ENCODE data around the gene ACO2.

Gene ACO2

DNA sequence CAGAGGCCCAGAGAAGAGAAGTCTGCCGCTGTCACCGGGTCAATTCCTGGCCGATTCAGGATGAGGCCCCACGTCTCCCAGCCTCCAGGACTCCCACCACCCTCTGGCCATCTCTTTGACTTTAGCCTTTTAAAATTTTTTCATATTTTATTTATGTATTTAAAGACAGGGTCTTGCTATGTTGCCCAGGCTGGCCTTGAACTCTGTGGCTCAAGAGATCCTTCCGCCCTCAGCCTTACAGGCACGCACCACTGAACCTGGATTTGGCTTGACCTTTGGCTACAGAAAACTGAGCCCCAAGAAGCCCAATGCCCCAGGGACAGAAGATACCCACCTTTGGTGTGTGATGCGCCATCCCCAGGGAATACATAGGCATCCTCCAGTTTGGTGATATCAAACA lies 71.4 kb downstream of the ACO2 start:
- TF ChIP-seq POLR2AphosphoS5 (IDR thresholded peaks at IDR 0.05; ENCODE audit: low read depth, low read length) = no peak
- TF ChIP-seq SIN3A (IDR thresholded peaks at IDR 0.05; ENCODE audit: borderline replicate concordance, insufficient read depth, low read length) = no peak
- no peak for TF ChIP-seq REST (IDR thresholded peaks at IDR 0.05; ENCODE audit: insufficient read depth in 1 of 2, low read depth in 2 of 2, low read length in 2 of 2)
- no peak for TF ChIP-seq FOXP2 (optimal IDR thresholded peaks at IDR 0.05; ENCODE audit: borderline replicate concordance, extremely low read depth, extremely low read length, insufficient read depth)
- no peak for TF ChIP-seq TAF1 (IDR thresholded peaks at IDR 0.05; ENCODE audit: borderline replicate concordance, insufficient read depth, low read length)

DNA sequence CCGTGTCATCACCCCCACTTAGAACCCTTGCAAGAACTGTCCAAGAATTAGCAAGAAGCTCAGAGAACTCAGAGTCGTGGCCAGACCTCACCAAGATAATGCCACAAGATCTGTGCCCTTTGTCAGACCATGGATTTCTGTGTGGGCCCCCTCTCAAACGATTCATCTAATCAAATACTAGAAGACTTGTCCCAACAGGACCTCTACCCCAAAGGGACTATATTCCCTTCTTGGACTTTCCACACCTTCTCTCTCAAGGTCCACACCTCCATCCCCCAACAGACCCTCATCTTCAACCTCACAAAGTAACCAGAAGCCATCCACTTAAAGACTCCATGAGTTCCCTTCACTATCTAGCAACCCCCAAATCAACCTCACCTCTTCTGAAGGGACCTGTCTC lies 72.6 kb downstream of the ACO2 start:
- TF ChIP-seq FOXP2 (optimal IDR thresholded peaks at IDR 0.05; ENCODE audit: borderline replicate concordance, extremely low read depth, extremely low read length, insufficient read depth) (no peak), SIN3A (IDR thresholded peaks at IDR 0.05; ENCODE audit: borderline replicate concordance, insufficient read depth, low read length) (no peak), TAF1 (IDR thresholded peaks at IDR 0.05; ENCODE audit: borderline replicate concordance, insufficient read depth, low read length) (no peak), POLR2AphosphoS5 (IDR thresholded peaks at IDR 0.05; ENCODE audit: low read depth, low read length) (no peak), REST (IDR thresholded peaks at IDR 0.05; ENCODE audit: insufficient read depth in 1 of 2, low read depth in 2 of 2, low read length in 2 of 2) (no peak)

GRCh38 chr22:41542224-41542623 lies 73.3 kb downstream of the ACO2 start:
- TF ChIP-seq POLR2AphosphoS5 (IDR thresholded peaks at IDR 0.05; ENCODE audit: low read depth, low read length) = no peak
- no peak for TF ChIP-seq SIN3A (IDR thresholded peaks at IDR 0.05; ENCODE audit: borderline replicate concordance, insufficient read depth, low read length)
- TF ChIP-seq REST (IDR thresholded peaks at IDR 0.05; ENCODE audit: insufficient read depth in 1 of 2, low read depth in 2 of 2, low read length in 2 of 2) = no peak
- no peak for TF ChIP-seq TAF1 (IDR thresholded peaks at IDR 0.05; ENCODE audit: borderline replicate concordance, insufficient read depth, low read length)
- no peak for TF ChIP-seq FOXP2 (optimal IDR thresholded peaks at IDR 0.05; ENCODE audit: borderline replicate concordance, extremely low read depth, extremely low read length, insufficient read depth)

- TF ChIP-seq REST (IDR thresholded peaks at IDR 0.05; ENCODE audit: insufficient read depth in 1 of 2, low read depth in 2 of 2, low read length in 2 of 2) (no peak), SIN3A (IDR thresholded peaks at IDR 0.05; ENCODE audit: borderline replicate concordance, insufficient read depth, low read length) (0 out of 2 replicates have a peak, but pooled peaks have one; percentile 47), FOXP2 (optimal IDR thresholded peaks at IDR 0.05; ENCODE audit: borderline replicate concordance, extremely low read depth, extremely low read length, insufficient read depth) (peak; percentile 50), TAF1 (IDR thresholded peaks at IDR 0.05; ENCODE audit: borderline replicate concordance, insufficient read depth, low read length) (no peak), POLR2AphosphoS5 (IDR thresholded peaks at IDR 0.05; ENCODE audit: low read depth, low read length) (peak; percentile 27; the same call in 1 of the 2 replicates)
Observed at GRCh38 chr22:41543854-41544670, 75.1 kb downstream of the ACO2 start, which contains the start of gene POLR3H. Gene POLR3H, minus strand, starts transcription at chr22:41544470. Its CDS starts 369 bp downstream, at chr22:41544101.
